Right atrium auricular region (tissue), 2 donors: Measurements from ENCODE around the gene EDARADD. TPM values are rescaled to one million over a fixed set of nuclear protein-coding genes. Genes with fewer than 3 reads are reported as not detected.

Experiments
- DNase-seq: peaks from one replicate; pipeline ENCODE4 v3.0.0-alpha.2; 2019; ENCODE audit warnings: low spot score
- H3K27ac ChIP-seq, 2 donors: fragments of 200-600 bp; sonication (generic); 1 replicate in 1 of 2; 2 replicates in 1 of 2; pipeline ENCODE4 v1.5.1; 2016 to 2019
- H3K27me3 ChIP-seq, 2 donors: fragments of 200-600 bp; sonication (generic); one replicate each; pipeline versions ENCODE4 v1.5.1 to v1.6.0; 2017 to 2019
- H3K36me3 ChIP-seq: fragments of 200-600 bp; sonication (generic); one replicate; pipeline ENCODE4 v1.5.1; 2016
- H3K4me1 ChIP-seq, 2 donors: fragments of 200-600 bp; sonication (generic); one replicate each; pipeline versions ENCODE4 v1.5.1 to v1.6.0; 2017 to 2019
- H3K4me3 ChIP-seq, 2 donors: fragments of 200-600 bp; sonication (generic); 1 replicate in 1 of 2; 2 replicates in 1 of 2; pipeline ENCODE4 v1.5.1; 2017 to 2019; ENCODE audit warnings: mild to moderate bottlenecking in 1 of 2, moderate library complexity in 1 of 2
- H3K9me3 ChIP-seq, 2 donors: fragments of 200-600 bp; sonication (generic); one replicate each; pipeline ENCODE4 v1.5.1; 2019
- total RNA-seq, 2 donors: library from RNA; depleted of rRNA; stranded (reverse); fragments of >200 nt; gene quantifications; one replicate each; pipeline ENCODE4 v1.1.0, GENCODE V29; 2016
- TF ChIP-seq, protein P1 (sequence below), 2 donors: fragments of 200-600 bp; sonication (generic); IDR thresholded peaks; one replicate each; pipeline ENCODE4 v1.5.1; 2019; ENCODE audit warnings: antibody characterized with exemption in 2 of 2

EDARADD gene
- total RNA-seq, 2 donors from 2014 or later = 0.63 TPM; not detected in 1

DNA sequence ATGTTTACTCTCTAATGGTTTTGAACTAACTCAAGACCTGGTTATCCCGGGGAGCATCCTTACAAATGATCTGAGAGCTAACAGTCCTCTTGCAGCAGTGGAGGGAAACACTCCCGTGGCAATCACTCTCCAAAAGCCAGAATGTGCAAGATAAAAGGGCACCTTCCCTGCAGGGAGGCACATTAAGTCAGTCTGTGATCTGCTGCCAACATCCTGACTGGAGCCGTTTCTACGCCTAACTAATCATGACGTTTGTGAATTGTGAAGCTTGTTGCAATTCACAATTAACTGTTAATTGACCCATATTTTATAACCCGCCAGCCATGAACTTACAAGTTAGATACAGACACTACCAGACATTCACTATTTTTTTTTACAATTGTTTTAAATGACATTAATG is 77.6 kb downstream of the EDARADD start:
- TF ChIP-seq, protein P1, sequence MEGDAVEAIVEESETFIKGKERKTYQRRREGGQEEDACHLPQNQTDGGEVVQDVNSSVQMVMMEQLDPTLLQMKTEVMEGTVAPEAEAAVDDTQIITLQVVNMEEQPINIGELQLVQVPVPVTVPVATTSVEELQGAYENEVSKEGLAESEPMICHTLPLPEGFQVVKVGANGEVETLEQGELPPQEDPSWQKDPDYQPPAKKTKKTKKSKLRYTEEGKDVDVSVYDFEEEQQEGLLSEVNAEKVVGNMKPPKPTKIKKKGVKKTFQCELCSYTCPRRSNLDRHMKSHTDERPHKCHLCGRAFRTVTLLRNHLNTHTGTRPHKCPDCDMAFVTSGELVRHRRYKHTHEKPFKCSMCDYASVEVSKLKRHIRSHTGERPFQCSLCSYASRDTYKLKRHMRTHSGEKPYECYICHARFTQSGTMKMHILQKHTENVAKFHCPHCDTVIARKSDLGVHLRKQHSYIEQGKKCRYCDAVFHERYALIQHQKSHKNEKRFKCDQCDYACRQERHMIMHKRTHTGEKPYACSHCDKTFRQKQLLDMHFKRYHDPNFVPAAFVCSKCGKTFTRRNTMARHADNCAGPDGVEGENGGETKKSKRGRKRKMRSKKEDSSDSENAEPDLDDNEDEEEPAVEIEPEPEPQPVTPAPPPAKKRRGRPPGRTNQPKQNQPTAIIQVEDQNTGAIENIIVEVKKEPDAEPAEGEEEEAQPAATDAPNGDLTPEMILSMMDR (IDR thresholded peaks at IDR 0.05) = no peak
- no peaks in the 10 kb centered on the region for H3K27me3 ChIP-seq
- H3K36me3 ChIP-seq = no peaks in the 10 kb centered on the region
- no peak overlapping the region for H3K4me3 ChIP-seq
- H3K4me1 ChIP-seq = peaks cover 0 to 15% of the 10 kb centered on the region in 2 donors
- H3K27ac ChIP-seq = no peak overlapping the region
- DNase-seq = no peak
- H3K9me3 ChIP-seq = no peaks in the 10 kb centered on the region

DNA sequence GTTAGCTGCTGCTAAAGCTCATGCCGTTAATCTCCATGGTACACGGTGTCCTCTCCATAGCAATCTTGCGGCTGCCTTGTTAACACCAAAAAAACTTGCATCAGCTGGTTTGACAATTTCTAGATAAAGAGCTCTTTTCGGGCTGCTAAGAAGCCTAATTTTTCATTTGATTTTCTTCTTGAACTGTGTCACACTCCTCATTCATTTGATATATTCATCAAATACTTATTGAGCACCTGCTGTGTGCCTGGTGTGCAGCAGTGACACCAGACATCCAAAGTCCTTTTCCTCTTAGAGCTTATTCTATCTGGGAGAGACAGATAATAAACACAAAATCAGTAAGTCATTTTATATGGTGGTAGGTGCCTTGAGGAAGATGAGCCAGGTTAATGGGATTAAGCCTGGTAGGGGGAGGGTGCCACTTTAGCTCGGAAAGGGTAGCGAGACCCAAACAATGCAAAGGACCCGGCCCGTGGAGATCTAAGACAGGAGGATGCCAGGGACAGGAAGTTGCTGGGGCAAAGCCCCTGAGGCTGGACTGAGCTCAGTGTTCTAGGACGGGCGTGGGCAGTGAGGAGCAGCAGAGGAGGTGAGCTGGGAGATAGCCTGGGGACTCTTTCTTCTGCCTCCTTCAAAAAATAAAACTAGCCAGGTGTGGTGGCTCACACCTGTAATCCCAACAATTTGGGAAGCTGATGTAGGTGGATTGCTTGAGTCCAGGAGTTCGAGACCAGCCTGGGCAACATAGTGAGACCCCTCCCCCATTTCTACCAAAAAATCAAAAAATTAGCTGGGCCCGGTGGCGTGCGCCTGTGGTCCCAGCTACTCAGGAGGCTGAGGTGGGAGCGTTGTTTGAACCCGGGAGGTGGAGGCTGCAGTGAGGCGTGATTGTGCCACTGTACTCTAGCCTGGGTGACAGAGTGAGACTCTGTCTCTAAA is 79.0 kb downstream of the EDARADD start:
- DNase-seq = no peak
- Histone ChIP-seq H3K27me3 (no peaks in the 10 kb centered on the region), H3K9me3 (no peaks in the 10 kb centered on the region), H3K36me3 (no peaks in the 10 kb centered on the region), H3K4me3 (no peak overlapping the region), H3K4me1 (peaks cover 0 to 15% of the 10 kb centered on the region in 2 donors), H3K27ac (no peak overlapping the region)
- TF ChIP-seq, protein P1 (IDR thresholded peaks at IDR 0.05) = no peak

DNA sequence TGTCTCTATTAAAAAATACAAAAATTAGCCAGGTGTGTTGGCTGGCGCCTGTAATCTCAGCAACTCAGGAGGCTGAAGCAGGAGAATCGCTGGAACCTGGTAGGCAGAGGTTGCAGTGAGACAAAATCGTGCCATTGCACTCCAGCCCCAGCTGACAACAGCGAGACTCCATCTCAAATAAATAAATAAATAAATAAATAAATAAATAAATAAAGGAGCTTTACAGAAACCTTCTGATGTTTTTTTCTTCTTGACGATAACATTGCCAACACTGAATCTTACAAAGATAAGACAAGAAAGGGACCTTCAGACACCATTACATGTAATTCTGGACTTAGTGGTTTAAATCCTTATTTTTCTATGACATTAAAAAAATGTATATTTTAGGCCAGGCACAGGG is 81.9 kb downstream of the EDARADD start:
- H3K4me3 ChIP-seq = no peak overlapping the region
- H3K9me3 ChIP-seq = no peaks in the 10 kb centered on the region
- H3K27me3 ChIP-seq = no peaks in the 10 kb centered on the region
- TF ChIP-seq, protein P1 (IDR thresholded peaks at IDR 0.05) = no peak
- no peak overlapping the region for H3K27ac ChIP-seq
- DNase-seq = no peak
- H3K4me1 ChIP-seq = peaks cover 0 to 15% of the 10 kb centered on the region in 2 donors
- H3K36me3 ChIP-seq = no peaks in the 10 kb centered on the region

DNA sequence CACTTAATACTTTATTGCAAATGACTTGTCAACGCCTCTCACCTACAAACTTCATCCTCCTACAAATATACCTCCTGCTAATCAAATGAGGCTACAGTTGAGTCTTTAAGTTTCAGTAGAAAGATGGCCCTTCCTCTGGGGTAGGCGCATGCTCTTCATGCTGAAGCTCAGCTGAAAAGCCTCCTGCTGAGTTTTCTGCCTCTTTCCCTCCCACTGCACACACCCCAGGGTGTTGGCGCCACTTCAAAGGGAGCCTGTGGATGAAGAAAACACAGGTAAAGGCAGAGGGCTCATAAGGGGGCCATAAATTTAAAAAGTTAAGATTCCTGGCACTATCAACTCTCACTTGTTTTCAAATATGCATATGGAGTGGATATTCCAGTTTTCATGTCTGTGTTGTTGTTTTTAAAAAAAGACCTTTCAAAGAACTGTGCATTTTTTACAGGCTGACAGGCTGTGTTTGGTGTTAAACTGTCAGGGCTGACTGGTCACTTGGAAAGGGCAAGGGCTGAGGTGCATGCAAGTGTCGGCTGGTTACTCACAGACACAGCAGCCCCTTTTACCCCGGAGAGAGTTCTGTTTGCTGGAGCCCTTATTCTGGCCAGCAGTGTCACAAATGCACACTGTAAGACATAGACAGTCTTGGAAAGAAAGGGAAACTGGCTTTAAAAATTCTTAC is 86.8 kb downstream of the EDARADD start:
- no peak overlapping the region for H3K27ac ChIP-seq
- H3K9me3 ChIP-seq = no peaks in the 10 kb centered on the region
- H3K36me3 ChIP-seq = no peaks in the 10 kb centered on the region
- no peaks in the 10 kb centered on the region for H3K27me3 ChIP-seq
- no peak for DNase-seq
- H3K4me1 ChIP-seq = no peaks in the 10 kb centered on the region
- no peak overlapping the region for H3K4me3 ChIP-seq
- TF ChIP-seq, protein P1 (IDR thresholded peaks at IDR 0.05) = no peak

DNA sequence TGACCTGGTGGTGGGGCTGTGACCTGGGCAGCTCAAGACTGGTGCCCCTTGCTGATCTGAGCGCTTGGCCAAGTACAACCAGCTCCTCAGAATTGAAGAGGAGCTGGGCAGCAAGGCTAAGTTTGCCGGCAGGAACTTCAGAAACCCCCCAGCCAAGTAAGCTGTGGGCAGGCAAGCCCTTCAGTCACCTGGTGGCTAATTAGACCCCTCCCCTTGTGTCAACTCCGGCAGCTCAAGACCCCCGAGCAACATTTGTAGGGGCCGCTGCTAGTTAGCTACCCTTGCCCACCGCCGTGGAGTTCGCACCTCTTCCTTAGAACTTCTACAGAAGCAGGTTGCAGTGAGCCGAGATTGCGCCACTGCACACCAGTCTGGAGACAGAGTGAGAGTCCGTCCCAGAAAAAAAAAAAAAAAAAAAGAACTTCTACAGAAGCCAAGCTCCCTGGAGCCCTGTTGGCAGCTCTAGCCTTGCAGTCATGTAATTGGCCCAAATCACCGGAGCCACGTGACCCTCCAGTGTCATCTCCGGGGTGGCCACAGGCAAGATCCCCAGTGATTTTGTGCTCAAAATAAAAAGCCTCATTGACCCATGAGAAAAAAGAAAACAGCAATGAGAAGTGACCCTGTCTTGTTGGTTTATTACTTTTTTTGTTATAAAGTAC is 90.4 kb downstream of the EDARADD start:
- Histone ChIP-seq H3K27ac (no peak overlapping the region), H3K36me3 (no peaks in the 10 kb centered on the region), H3K27me3 (no peaks in the 10 kb centered on the region), H3K9me3 (no peaks in the 10 kb centered on the region), H3K4me3 (no peak overlapping the region), H3K4me1 (no peaks in the 10 kb centered on the region)
- no peak for DNase-seq
- TF ChIP-seq, protein P1 (IDR thresholded peaks at IDR 0.05) = no peak
